SU-DHL-6 (cell line): ENCODE results near the gene QKI.

Experiments used
- CTCF ChIP-seq: fragments of 200-600 bp; sonication (generic); IDR thresholded peaks from one replicate; pipeline ENCODE4 v1.5.1; 2017; ENCODE audit warnings: antibody characterized with exemption, mild to moderate bottlenecking, low read length, moderate library complexity; ENCODE audit not compliant: insufficient read depth, poor library complexity, severe bottlenecking
- EZH2phosphoT487 ChIP-seq: fragments of 200-600 bp; sonication (generic), shearing (Covaris generic); conservative IDR thresholded peaks from 2 replicates; pipeline ENCODE4 v1.6.1; 2018; ENCODE audit warnings: mild to moderate bottlenecking, antibody characterized with exemption, low read length, moderate library complexity, mixed read lengths

GRCh38 chr6:163620670-163621330, 206.3 kb downstream of the QKI start:
- TF ChIP-seq CTCF (no peak), EZH2phosphoT487 (no peak)
